Neural progenitor cell (in vitro differentiated cells): Measurements from ENCODE around the gene UNC5A. TPM values are rescaled to one million over a fixed set of nuclear protein-coding genes. Genes with fewer than 3 reads are reported as not detected.

Source experiments
- DNase-seq: peaks from one replicate; pipeline ENCODE4 v3.0.0-alpha.2; 2016; ENCODE audit warnings: low spot score
- H2AFZ ChIP-seq: fragments of 200-600 bp; sonication (generic); replicated peaks from 2 replicates; pipeline ENCODE4 v1.6.1; 2016; ENCODE audit warnings: antibody characterized with exemption
- H3F3A ChIP-seq: fragments of 200-600 bp; sonication (generic); 2 replicates; pipeline ENCODE4 v1.6.1; 2016; ENCODE audit warnings: antibody characterized with exemption, low read depth
- H3K27ac ChIP-seq: fragments of 200-600 bp; sonication (generic); 2 replicates; pipeline ENCODE4 v1.5.1; 2016; ENCODE audit warnings: mild to moderate bottlenecking
- H3K27me3 ChIP-seq: fragments of 200-600 bp; sonication (generic); 2 replicates; pipeline ENCODE4 v1.6.1; 2016; ENCODE audit warnings: mild to moderate bottlenecking, moderate library complexity
- H3K36me3 ChIP-seq: fragments of 200-600 bp; sonication (generic); 2 replicates; pipeline ENCODE4 v1.5.1; 2016
- H3K4me1 ChIP-seq: fragments of 200-600 bp; sonication (generic); 2 replicates; pipeline ENCODE4 v1.6.1; 2016; ENCODE audit warnings: mixed run types
- H3K4me2 ChIP-seq: fragments of 200-600 bp; sonication (generic); 2 replicates; pipeline ENCODE4 v1.6.1; 2016
- H3K4me3 ChIP-seq: fragments of 200-600 bp; sonication (generic); 2 replicates; pipeline ENCODE4 v1.5.1; 2016
- H3K79me2 ChIP-seq: fragments of 200-600 bp; sonication (generic); 2 replicates; pipeline ENCODE4 v1.6.1; 2016; ENCODE audit warnings: low read depth
- H3K9ac ChIP-seq: fragments of 200-600 bp; sonication (generic); 2 replicates; pipeline ENCODE4 v1.6.1; 2016
- H3K9me3 ChIP-seq: fragments of 200-600 bp; sonication (generic); 2 replicates; pipeline ENCODE4 v1.5.1; 2016; ENCODE audit warnings: low read depth
- H4K20me1 ChIP-seq: fragments of 200-600 bp; sonication (generic); 2 replicates; pipeline ENCODE4 v1.6.1; 2016; ENCODE audit warnings: low read depth
- H3K27ac Mint-ChIP-seq: 3 replicates; pipeline ENCODE4 v1.8.0; 2021; ENCODE audit warnings: mixed read lengths
- H3K27me3 Mint-ChIP-seq: 2 replicates; pipeline ENCODE4 v1.8.0; 2022; ENCODE audit warnings: low read depth, mild to moderate bottlenecking, inconsistent platforms, moderate library complexity, mixed read lengths; ENCODE audit not compliant: insufficient read depth
- H3K36me3 Mint-ChIP-seq: 3 replicates; pipeline ENCODE4 v1.8.0; 2021; ENCODE audit warnings: mixed read lengths
- H3K4me1 Mint-ChIP-seq: 3 replicates; pipeline ENCODE4 v1.8.0; 2021; ENCODE audit warnings: mixed read lengths
- H3K4me3 Mint-ChIP-seq: 3 replicates; pipeline ENCODE4 v1.8.0; 2021; ENCODE audit warnings: mild to moderate bottlenecking, moderate library complexity, mixed read lengths
- H3K9me3 Mint-ChIP-seq: 3 replicates; pipeline ENCODE4 v1.8.0; 2020; ENCODE audit warnings: mixed read lengths
- EZH2 ChIP-seq: fragments of 200-600 bp; sonication (generic); IDR thresholded peaks from 2 replicates; pipeline ENCODE4 v1.6.1; 2017; ENCODE audit warnings: antibody characterized with exemption, mild to moderate bottlenecking, moderate library complexity
- EZH2phosphoT487 ChIP-seq: fragments of 200-600 bp; sonication (generic); IDR thresholded peaks from 2 replicates; pipeline ENCODE4 v1.6.1; 2017; ENCODE audit warnings: antibody characterized with exemption
- total RNA-seq: library from RNA; depleted of rRNA; stranded (reverse); fragments of >200 nt; gene quantifications from 2 replicates; pipeline ENCODE4 v1.2.3, GENCODE V29; 2015; ENCODE audit warnings: low replicate concordance
- TF ChIP-seq, protein P1 (sequence below): fragments of 200-600 bp; sonication (generic); IDR thresholded peaks from 2 replicates; pipeline ENCODE4 v1.5.1; 2017; ENCODE audit warnings: antibody characterized with exemption, mild to moderate bottlenecking

The UNC5A gene
- total RNA-seq, 1 donor from 2014 or later: 1.2 TPM

DNA sequence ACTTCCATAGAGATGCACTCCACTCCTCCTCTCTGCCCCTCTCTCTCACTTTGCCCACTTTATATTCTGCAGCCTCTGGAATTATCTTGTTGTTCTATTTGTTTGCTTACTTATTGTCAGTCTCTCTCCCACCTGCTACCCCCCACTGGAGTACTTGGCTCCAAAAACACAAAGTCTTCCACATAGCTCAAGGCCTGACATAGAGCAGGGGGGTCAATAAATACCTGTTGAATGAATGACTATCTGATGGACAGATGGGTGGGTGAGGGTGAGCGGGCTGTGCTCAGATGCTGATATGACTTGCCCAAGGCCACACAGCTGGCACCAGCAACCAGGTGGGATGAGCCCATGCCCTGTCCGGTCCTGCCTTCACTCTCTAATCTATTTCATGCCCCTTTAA is 13.4 kb upstream of the UNC5A start:
- no peaks in the 10 kb centered on the region for H3K9me3 ChIP-seq
- H3F3A ChIP-seq: no peaks in the 10 kb centered on the region
- H3K4me3 Mint-ChIP-seq: no peak overlapping the region
- peaks cover 12% of the 10 kb centered on the region for H3K4me1 ChIP-seq
- H3K27me3 Mint-ChIP-seq: peaks cover 18% of the 10 kb centered on the region
- no peak overlapping the region for H3K9ac ChIP-seq
- H2AFZ ChIP-seq: no peak overlapping the region
- H4K20me1 ChIP-seq: no peaks in the 10 kb centered on the region
- no peaks in the 10 kb centered on the region for H3K27me3 ChIP-seq
- no peak overlapping the region for H3K27ac ChIP-seq
- H3K4me3 ChIP-seq: no peak overlapping the region
- peaks cover 4% of the 10 kb centered on the region for H3K4me1 Mint-ChIP-seq
- H3K4me2 ChIP-seq: no peak overlapping the region
- no peaks in the 10 kb centered on the region for H3K36me3 ChIP-seq
- H3K79me2 ChIP-seq: no peaks in the 10 kb centered on the region
- no peak overlapping the region for H3K27ac Mint-ChIP-seq
- no peaks in the 10 kb centered on the region for H3K9me3 Mint-ChIP-seq
- no peaks in the 10 kb centered on the region for H3K36me3 Mint-ChIP-seq
- DNase-seq: no peak
- TF ChIP-seq EZH2phosphoT487 (no peak), EZH2 (no peak)
- TF ChIP-seq, protein P1, sequence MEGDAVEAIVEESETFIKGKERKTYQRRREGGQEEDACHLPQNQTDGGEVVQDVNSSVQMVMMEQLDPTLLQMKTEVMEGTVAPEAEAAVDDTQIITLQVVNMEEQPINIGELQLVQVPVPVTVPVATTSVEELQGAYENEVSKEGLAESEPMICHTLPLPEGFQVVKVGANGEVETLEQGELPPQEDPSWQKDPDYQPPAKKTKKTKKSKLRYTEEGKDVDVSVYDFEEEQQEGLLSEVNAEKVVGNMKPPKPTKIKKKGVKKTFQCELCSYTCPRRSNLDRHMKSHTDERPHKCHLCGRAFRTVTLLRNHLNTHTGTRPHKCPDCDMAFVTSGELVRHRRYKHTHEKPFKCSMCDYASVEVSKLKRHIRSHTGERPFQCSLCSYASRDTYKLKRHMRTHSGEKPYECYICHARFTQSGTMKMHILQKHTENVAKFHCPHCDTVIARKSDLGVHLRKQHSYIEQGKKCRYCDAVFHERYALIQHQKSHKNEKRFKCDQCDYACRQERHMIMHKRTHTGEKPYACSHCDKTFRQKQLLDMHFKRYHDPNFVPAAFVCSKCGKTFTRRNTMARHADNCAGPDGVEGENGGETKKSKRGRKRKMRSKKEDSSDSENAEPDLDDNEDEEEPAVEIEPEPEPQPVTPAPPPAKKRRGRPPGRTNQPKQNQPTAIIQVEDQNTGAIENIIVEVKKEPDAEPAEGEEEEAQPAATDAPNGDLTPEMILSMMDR: no peak

DNA sequence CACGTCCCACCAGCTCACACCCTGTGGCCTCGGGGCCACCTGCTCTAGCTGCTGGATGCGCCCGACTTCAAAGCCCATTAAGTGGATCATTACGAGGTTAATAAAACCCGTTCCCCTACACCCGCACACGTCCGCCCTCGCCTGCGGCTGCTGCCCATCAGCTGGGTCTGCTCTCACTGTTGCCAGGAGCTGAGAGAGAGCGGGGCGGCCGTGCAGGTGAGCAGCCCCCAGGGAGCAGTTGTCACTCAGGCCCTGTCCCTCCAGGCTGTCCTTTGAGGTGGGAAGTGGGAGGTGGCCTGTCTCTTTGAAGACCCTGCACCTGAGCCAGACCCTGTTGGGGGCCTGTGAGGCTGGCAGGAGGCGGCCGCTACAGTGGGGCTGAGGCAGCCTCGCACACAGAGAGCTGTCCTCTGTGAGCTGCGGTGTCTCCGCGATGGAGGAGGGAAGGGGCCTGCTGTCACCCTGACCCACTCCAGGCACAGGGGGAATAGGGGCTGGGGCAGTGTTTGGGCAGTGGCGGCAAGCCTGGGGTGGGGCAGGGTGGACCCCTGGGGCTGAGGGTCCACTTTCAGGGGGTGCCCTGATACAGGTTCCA is 12.8 kb upstream of the UNC5A start:
- no peak for DNase-seq
- TF ChIP-seq, protein P1: no peak
- no peak for TF ChIP-seq EZH2
- no peak for TF ChIP-seq EZH2phosphoT487
- H3K4me1 Mint-ChIP-seq: peaks cover 4% of the 10 kb centered on the region
- Histone ChIP-seq H3F3A (no peaks in the 10 kb centered on the region), H3K27ac (no peak overlapping the region), H3K4me1 (peaks cover 11% of the 10 kb centered on the region), H3K27me3 (no peaks in the 10 kb centered on the region), H3K79me2 (no peaks in the 10 kb centered on the region), H3K9ac (no peak overlapping the region), H3K9me3 (no peaks in the 10 kb centered on the region), H4K20me1 (no peaks in the 10 kb centered on the region), H2AFZ (no peak overlapping the region), H3K4me3 (no peak overlapping the region), H3K36me3 (no peaks in the 10 kb centered on the region), H3K4me2 (no peak overlapping the region)
- peaks cover 18% of the 10 kb centered on the region for H3K27me3 Mint-ChIP-seq
- peak overlapping the region; percentile 46 for H3K27ac Mint-ChIP-seq
- no peaks in the 10 kb centered on the region for H3K9me3 Mint-ChIP-seq
- H3K4me3 Mint-ChIP-seq: no peak overlapping the region
- no peaks in the 10 kb centered on the region for H3K36me3 Mint-ChIP-seq

DNA sequence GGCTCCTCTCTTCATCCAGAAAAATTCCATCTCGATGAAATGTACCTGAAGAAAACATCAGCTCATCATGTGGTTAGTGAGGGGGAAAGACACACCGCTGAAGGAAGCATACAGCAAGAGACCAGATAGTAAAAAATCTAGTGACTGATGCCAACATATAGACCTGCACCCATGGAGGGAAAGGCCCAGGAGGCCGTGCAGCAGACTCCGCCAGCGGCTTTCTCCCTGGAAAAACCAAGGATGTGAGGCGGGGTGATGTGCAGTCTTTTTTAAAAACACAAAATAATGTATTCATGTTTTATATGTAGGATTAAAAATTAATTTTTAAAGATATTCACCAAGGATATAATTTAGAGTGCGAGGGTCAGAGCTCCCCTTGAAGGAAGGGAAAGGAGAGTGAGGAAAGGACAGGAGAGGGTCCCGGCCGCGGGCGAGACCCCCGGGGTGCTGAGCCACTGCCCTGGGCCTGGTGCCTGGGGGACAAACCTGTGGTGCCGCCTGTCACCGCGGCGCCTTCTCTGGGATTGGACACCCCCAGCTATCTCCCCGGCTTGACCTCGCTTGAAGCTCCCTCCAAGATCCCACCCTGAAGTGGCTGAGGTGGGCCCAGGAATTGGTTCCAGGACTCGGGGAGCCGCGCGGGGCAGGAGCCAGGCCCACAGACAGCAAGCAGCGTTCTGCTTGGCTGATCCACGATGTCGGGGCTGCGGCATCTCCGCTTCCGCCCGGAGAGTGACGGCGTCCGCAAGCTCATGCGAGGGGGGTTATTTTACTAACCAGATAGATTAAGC is 12.1 kb upstream of the UNC5A start:
- no peaks in the 10 kb centered on the region for H3K79me2 ChIP-seq
- Mint-ChIP-seq H3K36me3 (no peaks in the 10 kb centered on the region), H3K27ac (peak overlapping the region; percentile 46), H3K4me1 (peaks cover 4% of the 10 kb centered on the region), H3K4me3 (no peak overlapping the region), H3K9me3 (no peaks in the 10 kb centered on the region), H3K27me3 (peaks cover 22% of the 10 kb centered on the region)
- no peaks in the 10 kb centered on the region for H3K9me3 ChIP-seq
- no peaks in the 10 kb centered on the region for H3K27me3 ChIP-seq
- peaks cover 4% of the 10 kb centered on the region for H3K4me1 ChIP-seq
- H3K4me2 ChIP-seq: no peak overlapping the region
- H3K36me3 ChIP-seq: no peaks in the 10 kb centered on the region
- peaks cover 2% of the 10 kb centered on the region for H4K20me1 ChIP-seq
- TF ChIP-seq EZH2phosphoT487 (no peak), EZH2 (no peak)
- TF ChIP-seq, protein P1: no peak
- no peaks in the 10 kb centered on the region for H3F3A ChIP-seq
- H3K27ac ChIP-seq: no peak overlapping the region
- no peak overlapping the region for H3K4me3 ChIP-seq
- DNase-seq: no peak
- no peak overlapping the region for H3K9ac ChIP-seq
- H2AFZ ChIP-seq: no peak overlapping the region
